ENCODE data around the gene TSPAN16. TPM values are rescaled to one million over a fixed set of nuclear protein-coding genes. Genes with fewer than 3 reads are reported as not detected.
A peak's percentile ranks its signal among the peaks of the same experiment; 100 is the strongest.

Gene TSPAN16
- total RNA-seq, 1 donor from 2014 or later = not detected

DNA sequence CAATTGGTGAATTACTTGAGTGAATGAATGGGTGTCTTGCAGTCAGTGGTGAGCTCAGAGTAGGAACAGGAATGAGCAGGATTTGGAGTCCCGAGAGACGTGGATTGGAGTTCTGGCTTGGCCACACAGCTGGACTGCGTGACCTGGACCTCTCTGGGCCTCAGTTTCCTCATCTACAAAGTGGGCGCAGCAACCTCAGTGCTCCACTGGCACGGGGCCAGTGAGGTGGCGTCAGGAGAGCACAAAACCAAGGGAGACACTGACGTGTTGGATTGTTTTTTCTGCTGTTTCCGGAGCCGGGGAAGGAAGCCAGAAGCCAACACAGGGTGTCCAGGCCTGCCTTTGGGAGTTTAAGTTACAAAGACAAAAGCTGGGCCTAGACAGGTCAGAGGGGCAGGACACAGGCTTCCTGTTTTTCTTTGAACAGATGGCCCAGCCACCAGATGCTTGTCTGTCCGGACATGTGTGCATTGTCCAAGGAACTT, 27.1 kb upstream of the TSPAN16 start:
- DNase-seq (ENCODE audit: low read depth) = peak; percentile 16

DNA sequence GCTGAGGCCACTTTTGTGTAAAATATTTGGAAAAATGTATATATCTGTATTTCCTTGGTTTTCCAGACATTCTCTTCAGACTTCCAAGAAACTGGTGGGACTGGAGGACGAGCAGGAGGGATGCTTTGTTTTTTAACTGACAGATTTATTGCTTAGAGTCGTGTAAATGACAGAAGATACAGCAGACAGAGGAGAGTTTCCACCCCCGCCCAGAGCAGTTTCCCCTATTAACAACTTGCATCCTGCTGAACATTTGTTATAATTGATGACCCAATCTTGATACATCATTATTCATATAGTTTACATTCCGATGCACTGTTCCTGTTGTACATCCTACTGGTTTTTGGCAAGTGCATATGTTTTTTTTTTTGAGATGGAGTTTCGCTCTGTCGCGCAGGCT, 26.6 kb upstream of the TSPAN16 start:
- DNase-seq (ENCODE audit: low read depth) = no peak

- peak; percentile 15 for DNase-seq (ENCODE audit: low read depth)
Observed at GRCh38 chr19:11273296-11273695, 22.7 kb upstream of the TSPAN16 start.

DNA sequence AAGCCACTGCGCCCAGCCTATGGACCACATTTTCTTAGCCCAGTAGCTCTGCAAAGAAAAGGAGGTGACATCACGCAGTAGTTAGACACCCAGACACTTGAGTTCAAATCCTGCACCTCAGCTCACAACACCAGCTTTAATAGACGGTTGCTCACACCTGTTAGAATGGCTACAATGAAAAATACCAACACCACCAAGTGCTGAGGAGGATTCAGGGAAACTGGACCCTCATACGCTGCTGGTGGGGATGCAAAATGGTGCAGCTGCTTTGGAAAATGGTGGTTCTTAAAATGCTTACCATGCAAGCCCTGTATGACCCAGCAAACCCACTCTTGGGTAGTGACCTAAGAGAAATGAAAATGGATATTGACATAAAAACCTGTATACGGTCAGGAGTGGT, 22.0 kb upstream of the TSPAN16 start:
- no peak for DNase-seq (ENCODE audit: low read depth)

- no peak for DNase-seq (ENCODE audit: low read depth)
Observed at GRCh38 chr19:11274533-11275086, 21.4 kb upstream of the TSPAN16 start.

- no peak for DNase-seq (ENCODE audit: low read depth)
Observed at GRCh38 chr19:11278670-11279069, 17.3 kb upstream of the TSPAN16 start.

DNA sequence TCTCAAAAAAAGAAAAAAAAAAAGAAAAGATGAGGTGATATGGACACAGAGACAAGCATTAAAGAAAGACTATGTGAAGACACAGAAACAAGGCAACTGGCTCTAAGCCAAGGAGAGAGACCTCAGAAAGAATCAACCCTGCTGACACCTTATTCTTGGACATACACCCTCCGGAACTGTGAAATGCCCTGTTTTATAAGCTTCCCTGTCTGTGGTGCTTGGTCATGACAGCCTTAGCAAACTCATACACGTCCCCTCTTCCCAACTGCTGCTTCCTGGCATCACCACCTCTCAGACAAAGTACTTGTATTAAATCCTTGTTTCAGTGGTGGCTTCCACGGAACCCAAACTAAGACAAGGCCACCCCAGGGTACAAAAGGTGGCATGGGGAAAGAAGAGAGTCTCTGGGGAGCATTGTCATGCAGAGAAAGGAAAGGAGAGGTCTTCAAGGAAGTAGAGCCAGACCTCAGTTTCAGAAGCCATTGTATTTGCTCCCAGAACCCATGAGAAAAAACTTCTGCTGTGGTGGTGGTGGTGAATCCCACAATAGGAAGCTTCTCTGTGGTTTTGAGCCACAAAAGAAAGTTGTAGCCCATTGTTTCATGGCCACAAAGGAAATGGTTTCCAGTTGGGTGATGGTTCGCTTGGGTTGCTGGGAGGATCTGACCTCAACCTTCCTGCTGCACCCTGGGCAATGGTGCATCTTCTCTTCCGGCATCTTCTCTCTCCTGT, 16.3 kb upstream of the TSPAN16 start:
- peak; percentile 75 for DNase-seq (ENCODE audit: low read depth)

- DNase-seq (ENCODE audit: low read depth) = no peak
Observed at GRCh38 chr19:11281356-11282049, 14.5 kb upstream of the TSPAN16 start.

GRCh38 chr19:11284515-11284914, 11.4 kb upstream of the TSPAN16 start:
- DNase-seq (ENCODE audit: low read depth) = no peak

DNA sequence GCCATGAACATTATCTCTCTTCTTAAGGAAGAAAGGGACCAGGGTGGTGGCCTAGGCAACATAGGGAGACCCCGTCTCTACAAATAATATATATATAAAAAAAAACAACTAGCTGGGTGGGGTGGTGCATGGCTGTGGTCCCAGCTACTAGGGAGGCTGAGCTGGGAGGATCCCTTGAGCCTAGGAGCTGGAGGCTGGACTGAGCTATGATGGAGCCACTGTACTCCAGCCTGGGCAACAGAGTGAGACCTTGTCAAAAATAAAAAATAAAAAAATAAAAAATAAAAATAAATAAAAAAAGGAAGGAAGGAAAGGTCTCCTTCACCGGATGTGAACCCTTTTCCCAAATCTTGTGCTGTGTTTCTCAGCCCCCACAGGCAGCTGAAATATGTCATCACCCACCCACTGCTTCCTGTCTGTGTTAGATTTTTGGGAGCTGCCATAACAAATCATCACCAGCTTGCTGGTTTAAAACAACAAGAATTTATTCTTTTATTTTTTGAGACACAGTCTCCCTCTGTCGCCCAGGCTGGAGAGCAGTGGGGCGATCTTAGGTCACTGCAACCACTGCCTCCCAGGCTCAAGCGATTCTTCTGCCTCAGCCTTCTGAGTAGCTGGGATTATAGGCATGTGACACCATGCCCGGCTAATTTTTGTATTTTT, 9.5 kb upstream of the TSPAN16 start:
- no peak for DNase-seq (ENCODE audit: low read depth)

DNA sequence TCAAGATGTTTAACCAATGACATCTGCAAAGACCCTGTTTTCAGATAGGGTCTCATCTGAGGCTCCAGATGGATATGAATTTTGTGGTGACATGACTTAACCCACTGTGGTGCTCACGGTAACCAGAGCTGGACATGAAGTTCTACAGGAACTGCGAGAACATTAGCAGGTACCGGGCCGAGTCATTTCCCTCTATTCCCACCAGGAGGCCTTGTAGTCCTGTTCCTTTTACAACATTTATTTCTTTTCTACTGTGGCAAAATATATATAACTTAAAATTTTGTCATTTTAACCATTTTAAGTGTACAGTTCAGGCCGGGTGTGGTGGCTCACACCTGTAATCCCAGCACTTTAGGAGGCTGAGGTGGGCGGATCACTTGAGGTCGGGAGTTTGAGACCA, 7.6 kb upstream of the TSPAN16 start:
- DNase-seq (ENCODE audit: low read depth) = peak; percentile 20

GRCh38 chr19:11290256-11290655, 5.7 kb upstream of the TSPAN16 start:
- no peak for DNase-seq (ENCODE audit: low read depth)

DNA sequence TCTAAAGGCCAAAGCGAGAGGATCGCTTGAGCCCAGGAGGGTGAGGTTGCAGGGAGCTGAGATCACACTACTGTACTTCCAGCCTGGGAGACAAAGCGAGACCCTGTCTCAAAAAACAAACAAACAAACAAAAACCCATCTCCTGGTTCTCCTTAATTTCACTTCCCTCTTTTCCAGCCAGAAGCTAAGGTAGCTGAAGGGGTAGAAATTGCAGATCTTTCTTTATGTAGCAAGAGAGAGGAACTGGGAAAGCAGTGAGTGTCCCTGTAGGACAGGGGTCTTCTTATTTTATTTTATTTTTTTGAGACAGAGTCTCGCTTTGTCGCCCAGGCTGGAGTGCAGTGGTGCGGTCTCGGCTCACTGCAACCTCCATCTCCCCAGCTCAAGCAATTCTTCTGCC, 4.5 kb upstream of the TSPAN16 start:
- DNase-seq (ENCODE audit: low read depth) = no peak

DNA sequence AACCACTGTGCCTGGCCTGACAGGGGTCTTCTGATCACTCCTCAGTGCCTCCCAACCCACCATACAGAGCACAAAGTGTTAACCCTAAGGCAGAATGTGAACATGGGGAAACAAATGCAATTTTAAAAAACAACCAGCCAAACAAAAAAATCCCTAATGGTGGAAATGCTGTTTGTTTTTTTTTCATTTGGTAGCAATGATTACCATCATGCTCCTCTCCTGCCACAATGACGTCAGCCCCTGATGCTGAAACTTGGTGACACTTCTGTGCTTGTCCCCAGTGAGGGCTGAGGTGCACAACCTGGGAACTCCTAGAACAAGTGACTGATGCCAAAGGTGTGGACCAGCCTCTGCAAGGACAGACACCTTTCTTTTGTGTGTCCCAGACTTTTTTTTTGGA, 4.0 kb upstream of the TSPAN16 start:
- no peak for DNase-seq (ENCODE audit: low read depth)

DNA sequence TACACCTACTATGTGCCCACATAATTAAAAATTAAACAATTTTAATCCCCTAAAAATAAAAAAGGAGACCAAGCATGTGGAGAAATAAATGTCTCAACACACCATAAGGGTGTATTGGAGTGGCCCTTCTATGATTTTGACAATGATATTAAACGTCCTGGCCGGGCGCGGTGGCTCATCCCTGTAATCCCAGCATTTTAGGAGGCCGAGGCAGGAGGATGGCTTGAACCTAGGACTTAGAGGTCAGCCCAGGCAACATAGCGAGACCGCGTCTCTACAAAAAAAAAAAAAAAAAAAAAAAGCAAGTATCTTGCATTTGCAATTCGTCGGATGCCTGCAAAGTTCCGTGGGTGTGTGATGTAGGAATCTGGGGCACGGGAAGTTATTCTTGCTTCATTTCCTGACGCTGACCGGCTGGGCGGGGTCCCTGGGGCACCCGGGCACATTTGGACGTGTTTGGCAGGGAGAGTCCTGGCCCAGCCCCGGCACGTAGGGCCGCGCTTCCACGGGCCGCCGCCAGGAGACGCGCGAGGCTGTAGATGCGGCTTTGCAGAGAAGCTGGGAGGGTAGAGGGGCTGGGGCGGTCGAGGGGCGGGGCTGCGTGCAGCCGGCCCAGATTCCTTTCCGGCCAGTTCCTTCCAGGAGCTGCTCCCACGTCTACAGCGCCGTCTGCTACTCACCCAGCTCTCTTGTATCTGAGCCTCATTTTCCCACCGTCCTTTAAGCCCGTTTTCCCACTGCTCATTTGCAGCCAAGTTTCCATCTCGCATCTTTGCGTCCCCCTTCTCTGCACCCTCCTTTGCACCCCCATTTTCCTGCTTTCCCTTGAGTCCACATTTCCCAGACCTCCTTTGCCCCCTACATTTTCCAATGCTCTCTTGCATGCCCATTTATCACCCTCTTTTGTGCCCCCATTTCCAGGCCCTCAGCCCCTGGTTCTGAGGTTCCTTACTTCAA, 2.2 kb upstream of the TSPAN16 start:
- DNase-seq (ENCODE audit: low read depth) = peak; percentile 77

- DNase-seq (ENCODE audit: low read depth) = no peak
Observed at GRCh38 chr19:11295180-11295579, 780 bp upstream of the TSPAN16 start.

GRCh38 chr19:11296264-11296663, 304 bp downstream of the TSPAN16 start:
- no peak for DNase-seq (ENCODE audit: low read depth)

- DNase-seq (ENCODE audit: low read depth) = no peak
Observed at GRCh38 chr19:11299946-11300810, 4.2 kb downstream of the TSPAN16 start.

- DNase-seq (ENCODE audit: low read depth) = no peak
Observed at GRCh38 chr19:11300811-11301120, 4.8 kb downstream of the TSPAN16 start.

DNA sequence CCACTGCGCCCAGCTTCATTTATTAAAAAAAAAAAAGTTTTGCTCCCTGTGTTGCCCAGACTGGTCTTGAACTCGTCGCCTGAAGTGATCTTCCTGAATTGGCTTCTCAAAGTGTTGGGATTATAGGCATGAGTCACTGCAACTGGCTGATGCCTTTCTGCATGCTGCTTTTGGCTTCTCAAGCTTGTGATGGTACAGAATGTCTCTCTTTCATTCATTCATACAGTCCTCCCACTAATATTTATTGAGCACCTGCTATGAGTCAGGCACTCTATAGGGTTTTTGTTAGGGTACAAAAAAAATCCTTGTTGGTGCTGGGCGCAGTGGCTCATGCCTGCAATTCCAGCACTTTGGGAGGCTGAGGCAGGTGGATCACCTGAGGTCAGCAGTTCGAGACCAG, 9.0 kb downstream of the TSPAN16 start:
- no peak for DNase-seq (ENCODE audit: low read depth)

DNA sequence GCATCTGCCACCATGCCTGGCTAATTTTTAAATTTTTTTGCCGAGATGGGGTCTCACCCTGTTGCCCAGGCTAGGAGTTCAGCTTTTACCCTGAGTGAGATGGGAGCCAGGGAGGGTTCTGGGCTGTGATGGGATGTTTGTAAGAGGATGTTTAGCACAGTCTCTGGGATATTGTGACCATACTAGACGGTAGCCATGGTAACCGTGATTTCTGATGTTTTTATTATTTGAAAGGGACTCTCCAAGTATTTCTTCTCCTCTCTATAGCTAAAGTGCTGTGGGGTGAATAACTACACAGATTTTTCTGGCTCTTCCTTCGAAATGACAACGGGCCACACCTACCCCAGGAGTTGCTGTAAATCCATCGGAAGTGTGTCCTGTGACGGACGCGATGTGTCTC, 10.4 kb downstream of the TSPAN16 start:
- DNase-seq (ENCODE audit: low read depth) = no peak

Data from renal cortical epithelial cell (primary cell).